A673 (cell line): ENCODE data around the gene MAFF.

Source experiments
- CTCF ChIP-seq: fragments of 300-800, 200-600 bp; sonication (generic); conservative IDR thresholded peaks from 2 replicates; pipeline ENCODE4 v1.5.1; 2017; ENCODE audit warnings: low read depth, mild to moderate bottlenecking, antibody characterized with exemption, low read length, moderate library complexity, mixed read lengths
- EZH2 ChIP-seq: fragments of 200-600 bp; sonication (generic); IDR thresholded peaks from 2 replicates; pipeline ENCODE4 v1.6.1; 2017; ENCODE audit warnings: borderline replicate concordance, low read depth, mild to moderate bottlenecking, mixed read lengths, antibody characterized with exemption, low read length; ENCODE audit not compliant: poor library complexity, severe bottlenecking

- TF ChIP-seq CTCF, result no peak
- no peak for TF ChIP-seq EZH2
Observed at GRCh38 chr22:38233427-38233826, 31.6 kb downstream of the MAFF start.
